K562 (cell line): ENCODE results near the gene RIPOR2. TPM values are rescaled to one million over a fixed set of nuclear protein-coding genes. Genes with fewer than 3 reads are reported as not detected.
"Not testable (repeated sequence)": the region's sequence is repeated elsewhere in the genome, so short reads cannot be mapped to it uniquely, and the experiment has no call there.

ENCODE experiments used
- ATAC-seq: fragments of 200-7000 bp; cut with Tn5 transposase; 3 replicates; pipeline ENCODE4 v1.9.1; 2020; ENCODE audit warnings: moderate library complexity
- BruUV-seq: library from RNA; stranded (reverse); fragments of 400-500 nt; replicated peaks from 2 replicates; lab custom pipeline; 2021; lab: Mats Ljungman, UMichigan
- CTCF ChIA-PET: fragments of 300-600 bp; formaldehyde crosslinking; extraction: SDS; loops from one replicate; lab custom pipeline; 2021; ENCODE audit warnings: low intra/inter-chr PET ratio; lab: Yijun Ruan, JAX
- POLR2A ChIA-PET: fragments of 300-600, 350-650 bp; sonication (Branson Sonifier 250); formaldehyde crosslinking; extraction: SDS; loops from one replicate; lab custom pipeline; 2021; ENCODE audit warnings: antibody characterized with exemption, inconsistent platforms; lab: Yijun Ruan, JAX
- DNase-seq, 4 experiments: peaks; one replicate each; pipeline versions ENCODE4 v3.0.0 to v3.0.0-alpha.2; 2011 to 2018; ENCODE audit warnings: low spot score in 3 of 4, mixed read lengths in 3 of 4; ENCODE audit errors: extremely low read depth in 1 of 4
- FAIRE-seq: peaks from 2 replicates; lab custom pipeline; 2011; peaks lifted over from hg19 to GRCh38; lab: Jason Lieb, UNC
- H2AFZ ChIP-seq: 2 replicates; pipeline ENCODE4 v1.6.0; 2011; ENCODE audit warnings: low read depth, low read length, control low read depth, inconsistent platforms
- H3K27ac ChIP-seq: fragments of 200-600 bp; 3 replicates; pipeline ENCODE4 v1.8.0; 2011; ENCODE audit warnings: low read depth, mild to moderate bottlenecking, control low read depth, inconsistent platforms, low read length, moderate library complexity, mixed read lengths; ENCODE audit errors: extremely low read depth
- H3K27me3 ChIP-seq, 2 experiments: fragments of 300-600 bp in 1 of 2; 2 replicates in 1 of 2; 3 replicates in 1 of 2; pipeline versions ENCODE4 v1.6.0 to v1.8.0; 2011; ENCODE audit warnings: inconsistent platforms in 2 of 2, low read length in 2 of 2, mild to moderate bottlenecking in 1 of 2, mixed read lengths in 1 of 2, moderate library complexity in 1 of 2; ENCODE audit not compliant: control insufficient read depth in 2 of 2, insufficient read depth in 2 of 2
- H3K36me3 ChIP-seq: fragments of 300-600 bp; 3 replicates; pipeline ENCODE4 v1.8.0; 2011; ENCODE audit warnings: mild to moderate bottlenecking, low read length, inconsistent platforms; ENCODE audit not compliant: control insufficient read depth, insufficient read depth
- H3K4me1 ChIP-seq, 2 experiments: fragments of 200-600 bp in 1 of 2; replicated peaks in 1 of 2; 2 replicates in 1 of 2; 3 replicates in 1 of 2; pipeline versions ENCODE4 v1.5.1 to v1.8.0; 2011; ENCODE audit warnings: inconsistent platforms in 2 of 2, low read length in 2 of 2, mild to moderate bottlenecking in 1 of 2, mixed read lengths in 1 of 2, moderate library complexity in 1 of 2; ENCODE audit not compliant: control insufficient read depth in 2 of 2, insufficient read depth in 2 of 2
- H3K4me2 ChIP-seq: 2 replicates; pipeline ENCODE4 v1.6.1; 2011; ENCODE audit warnings: low read length, control low read depth, inconsistent platforms, mixed read lengths; ENCODE audit not compliant: insufficient read depth
- H3K4me3 ChIP-seq: fragments of 200-600 bp; sonication (generic), shearing (Covaris generic); 2 replicates; pipeline ENCODE4 v1.5.1; 2016; ENCODE audit warnings: control low read depth, inconsistent platforms
- H3K79me2 ChIP-seq: fragments of 200-600 bp; 3 replicates; pipeline ENCODE4 v1.8.0; 2011; ENCODE audit warnings: low read length, inconsistent platforms; ENCODE audit not compliant: control insufficient read depth, insufficient read depth
- H3K9ac ChIP-seq, 2 experiments: 2 replicates each; pipeline versions ENCODE4 v1.6.0 to v1.6.1; 2011; ENCODE audit warnings: low read depth in 2 of 2, low read length in 2 of 2, control low read depth in 1 of 2, inconsistent platforms in 1 of 2, mild to moderate bottlenecking in 1 of 2, mixed read lengths in 1 of 2; ENCODE audit not compliant: insufficient read depth in 1 of 2
- H3K9me1 ChIP-seq: one replicate; pipeline ENCODE4 v1.6.0; 2011; ENCODE audit warnings: inconsistent platforms, mild to moderate bottlenecking, low read length, moderate library complexity; ENCODE audit not compliant: control insufficient read depth, insufficient read depth
- H3K9me3 ChIP-seq: replicated peaks from 2 replicates; pipeline ENCODE4 v1.5.1; 2011; ENCODE audit warnings: low read depth, low read length, inconsistent platforms; ENCODE audit not compliant: control insufficient read depth, insufficient read depth
- H4K20me1 ChIP-seq: replicated peaks from 2 replicates; pipeline ENCODE4 v1.6.1; 2011; ENCODE audit warnings: low read length, inconsistent platforms, mixed read lengths; ENCODE audit not compliant: control insufficient read depth, insufficient read depth
- GATAD2B ChIP-seq: fragments of 450-650 bp; IDR thresholded peaks from 2 replicates; pipeline ENCODE4 v1.6.1; 2017; ENCODE audit warnings: mild to moderate bottlenecking, borderline replicate concordance
- IRF2 ChIP-seq: sonication (generic); formaldehyde crosslinking; IDR thresholded peaks from 2 replicates; pipeline ENCODE4 v1.8.1; 2022; ENCODE audit warnings: mild to moderate bottlenecking, missing genetic modification reagents
- MCM7 ChIP-seq, 2 experiments: fragments of 450-650 bp; IDR thresholded peaks; 2 replicates each; pipeline ENCODE4 v1.6.1; 2016 to 2018
- POU5F1 ChIP-seq: fragments of 150-350 bp; IDR thresholded peaks from 2 replicates; pipeline ENCODE4 v1.6.1; 2014; ENCODE audit warnings: borderline replicate concordance, low read length, low read depth, mild to moderate bottlenecking; ENCODE audit not compliant: partially characterized antibody
- ZNF217 ChIP-seq: sonication (generic); formaldehyde crosslinking; IDR thresholded peaks from 2 replicates; pipeline ENCODE4 v1.8.0; 2022; ENCODE audit warnings: mild to moderate bottlenecking, missing genetic modification reagents
- ZNF511 ChIP-seq: sonication (generic); formaldehyde crosslinking; IDR thresholded peaks from 2 replicates; pipeline ENCODE4 v1.8.0; 2022; ENCODE audit warnings: mild to moderate bottlenecking, missing genetic modification reagents
- ZSCAN29 ChIP-seq: fragments of 450-650 bp; IDR thresholded peaks from 2 replicates; pipeline ENCODE4 v1.6.1; 2017
- WGBS: fragments of 100-300 bp; shearing (Covaris generic); methylation state at CpG from one replicate; pipeline ENCODE4 v1.1.6; 2016; ENCODE audit warnings: low coverage, mixed read lengths; ENCODE audit not compliant: insufficient coverage; ENCODE audit errors: missing lambda C conversion rate; 5-methylcytosine and 5-hydroxymethylcytosine counted together
- in situ Hi-C: fragments of 300-500 bp; cut with MboI; formaldehyde crosslinking; loops from 4 replicates; pipeline ENCODE4 v1.15.0; 2018; ENCODE audit warnings: inconsistent platforms, mixed read lengths
- intact Hi-C: fragments of 100-400 bp; cut with micrococcal nuclease; formaldehyde crosslinking; loops from 2 replicates; pipeline ENCODE4 v1.14.2; 2022
- polyA plus RNA-seq, 8 experiments: library from polyadenylated mRNA; depleted of rRNA in 4 of 8; stranded (reverse) in 5 of 8; unstranded in 3 of 8; fragments of >200 nt; fragmentation: Nextera tagmentation in 2 of 8; fragmentation: Illumina TruSeq in 1 of 8; extraction: Ambion mirVana in 2 of 8; extraction: Trizol in 1 of 8; gene quantifications; 2 replicates each; pipeline versions ENCODE4 v1.2.1 to v1.2.3, GENCODE V29; 2011 to 2014; ENCODE audit warnings: inconsistent platforms in 1 of 8, missing spikeins in 1 of 8
- total RNA-seq, 7 experiments: library from RNA; depleted of rRNA in 6 of 7; stranded (reverse); fragments of >200 nt in 6 of 7; fragmentation: Illumina TruSeq in 2 of 7; extraction: Trizol in 2 of 7; gene quantifications; 2 replicates each; pipeline versions ENCODE4 v1.2.1 to v1.2.3, GENCODE V29; 2011 to 2021; ENCODE audit warnings: low replicate concordance in 1 of 7
- TF ChIP-seq, protein P1 (sequence below): fragments of 450-650 bp; formaldehyde crosslinking; IDR thresholded peaks from 2 replicates; pipeline ENCODE4 v1.4.0; 2020; ENCODE audit warnings: mild to moderate bottlenecking

Gene RIPOR2
- total and polyA plus RNA-seq, 9 of the 15 experiments (the other 6 are each of a cell fraction or from before 2014, with no cell fraction given): 0.04 to 1.0 (median 0.47) TPM; not detected in 2

- Histone ChIP-seq H2AFZ (no peak overlapping the region), H4K20me1 (no peaks in the 10 kb centered on the region), H3K27ac (no peak overlapping the region), H3K9me3 (no peaks in the 10 kb centered on the region), H3K4me3 (no peak overlapping the region), H3K9me1 (no peaks in the 10 kb centered on the region), H3K27me3 (peaks cover 9 to 32% of the 10 kb centered on the region in 2 experiments; a peak in 4 of 5 replicates), H3K79me2 (no peaks in the 10 kb centered on the region), H3K9ac (no peak overlapping the region), H3K4me2 (no peak overlapping the region), H3K36me3 (no peaks in the 10 kb centered on the region), H3K4me1 (no peaks in the 10 kb centered on the region)
- intact Hi-C loops: no loop called here
- FAIRE-seq (no peak), ATAC-seq (no peak), DNase-seq (no peak)
- ChIA-PET POLR2A (interaction anchor here (0.9 kb wide), 1 partner anchor 163 kb away, joined by 3 read pairs; no protein-coding TSS in a partner anchor), CTCF (no interaction called here)
- no peak for TF ChIP-seq ZNF217 (CRISPR knock-in tag)
- no peak for TF ChIP-seq POU5F1
- no peak for TF ChIP-seq IRF2 (CRISPR knock-in tag)
- TF ChIP-seq GATAD2B: no peak
- no peak for TF ChIP-seq ZSCAN29
- in situ Hi-C loops: no loop called here
- BruUV-seq: no TSS peak
These were observed 55.3 kb downstream of the RIPOR2 start for GRCh38 chr6:24880451-24880850.

- no peaks in the 10 kb centered on the region for H3K4me1 ChIP-seq
- 0% methylated on average over 3 of the region's 3 CpGs for WGBS
These were observed 56.4 kb downstream of the RIPOR2 start for GRCh38 chr6:24879351-24879750.

GRCh38 chr6:24877747-24878146, 58.0 kb downstream of the RIPOR2 start:
- H3K36me3 ChIP-seq, FAIRE-seq, POLR2A ChIA-PET: not testable (repeated sequence)

More at GRCh38 chr6:24879351-24879750, 56.4 kb downstream of the RIPOR2 start:
- ChIA-PET POLR2A (no interaction called here), CTCF (no interaction called here)
- TF ChIP-seq ZNF511 (CRISPR knock-in tag) (no peak), MCM7 (IDR thresholded peaks at IDR 0.05) (no peak)
- TF ChIP-seq, protein P1, sequence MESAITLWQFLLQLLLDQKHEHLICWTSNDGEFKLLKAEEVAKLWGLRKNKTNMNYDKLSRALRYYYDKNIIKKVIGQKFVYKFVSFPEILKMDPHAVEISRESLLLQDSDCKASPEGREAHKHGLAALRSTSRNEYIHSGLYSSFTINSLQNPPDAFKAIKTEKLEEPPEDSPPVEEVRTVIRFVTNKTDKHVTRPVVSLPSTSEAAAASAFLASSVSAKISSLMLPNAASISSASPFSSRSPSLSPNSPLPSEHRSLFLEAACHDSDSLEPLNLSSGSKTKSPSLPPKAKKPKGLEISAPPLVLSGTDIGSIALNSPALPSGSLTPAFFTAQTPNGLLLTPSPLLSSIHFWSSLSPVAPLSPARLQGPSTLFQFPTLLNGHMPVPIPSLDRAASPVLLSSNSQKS: no peak
- FAIRE-seq: no peak
- H3K27me3 ChIP-seq: peaks cover 7 to 30% of the 10 kb centered on the region in 2 experiments; a peak in 4 of 5 replicates
- no peak for ATAC-seq
- H3K79me2 ChIP-seq: no peaks in the 10 kb centered on the region
- H3K9ac ChIP-seq: no peak overlapping the region
- in situ Hi-C loops: no loop called here
- intact Hi-C loops: no loop called here
- no peak for DNase-seq
- no peaks in the 10 kb centered on the region for H3K9me1 ChIP-seq
- no peaks in the 10 kb centered on the region for H3K9me3 ChIP-seq
- no peak overlapping the region for H3K4me3 ChIP-seq
- no peak overlapping the region for H3K4me2 ChIP-seq
- H4K20me1 ChIP-seq: no peaks in the 10 kb centered on the region
- no peaks in the 10 kb centered on the region for H3K36me3 ChIP-seq
- BruUV-seq: no TSS peak
- no peak overlapping the region for H3K27ac ChIP-seq
- H2AFZ ChIP-seq: no peak overlapping the region

More at GRCh38 chr6:24877747-24878146, 58.0 kb downstream of the RIPOR2 start:
- H3K9me1 ChIP-seq, H3K9me3 ChIP-seq, ATAC-seq, CTCF ChIA-PET, H3K27ac ChIP-seq, H2AFZ ChIP-seq, in situ Hi-C loops, H4K20me1 ChIP-seq, intact Hi-C loops, H3K4me1 ChIP-seq, H3K4me2 ChIP-seq, BruUV-seq, H3K79me2 ChIP-seq, H3K4me3 ChIP-seq, DNase-seq, H3K9ac ChIP-seq: not testable (repeated sequence)
- 2% methylated on average over 4 of the region's 4 CpGs for WGBS
- peaks cover 7 to 30% of the 10 kb centered on the region in 2 experiments; a peak in 4 of 5 replicates for H3K27me3 ChIP-seq
